K562 (cell line): ENCODE data around the gene SLC35A4. TPM values are rescaled to one million over a fixed set of nuclear protein-coding genes. Genes with fewer than 3 reads are reported as not detected.

ENCODE experiments used
- ATAC-seq: fragments of 200-7000 bp; cut with Tn5 transposase; 3 replicates; pipeline ENCODE4 v1.9.1; 2020; ENCODE audit warnings: moderate library complexity
- BruUV-seq: library from RNA; stranded (reverse); fragments of 400-500 nt; replicated peaks from 2 replicates; lab custom pipeline; 2021; lab: Mats Ljungman, UMichigan
- CTCF ChIA-PET: fragments of 300-600 bp; formaldehyde crosslinking; extraction: SDS; loops from one replicate; lab custom pipeline; 2021; ENCODE audit warnings: low intra/inter-chr PET ratio; lab: Yijun Ruan, JAX
- POLR2A ChIA-PET: fragments of 300-600, 350-650 bp; sonication (Branson Sonifier 250); formaldehyde crosslinking; extraction: SDS; loops from one replicate; lab custom pipeline; 2021; ENCODE audit warnings: antibody characterized with exemption, inconsistent platforms; lab: Yijun Ruan, JAX
- DNase-seq, 4 experiments: peaks; one replicate each; pipeline versions ENCODE4 v3.0.0 to v3.0.0-alpha.2; 2011 to 2018; ENCODE audit warnings: low spot score in 3 of 4, mixed read lengths in 3 of 4; ENCODE audit errors: extremely low read depth in 1 of 4
- FAIRE-seq: peaks from 2 replicates; lab custom pipeline; 2011; peaks lifted over from hg19 to GRCh38; lab: Jason Lieb, UNC
- H2AFZ ChIP-seq: 2 replicates; pipeline ENCODE4 v1.6.0; 2011; ENCODE audit warnings: low read depth, low read length, control low read depth, inconsistent platforms
- H3K27ac ChIP-seq: fragments of 200-600 bp; 3 replicates; pipeline ENCODE4 v1.8.0; 2011; ENCODE audit warnings: low read depth, mild to moderate bottlenecking, control low read depth, inconsistent platforms, low read length, moderate library complexity, mixed read lengths; ENCODE audit errors: extremely low read depth
- H3K27me3 ChIP-seq, 2 experiments: fragments of 300-600 bp in 1 of 2; 2 replicates in 1 of 2; 3 replicates in 1 of 2; pipeline versions ENCODE4 v1.6.0 to v1.8.0; 2011; ENCODE audit warnings: inconsistent platforms in 2 of 2, low read length in 2 of 2, mild to moderate bottlenecking in 1 of 2, mixed read lengths in 1 of 2, moderate library complexity in 1 of 2; ENCODE audit not compliant: control insufficient read depth in 2 of 2, insufficient read depth in 2 of 2
- H3K36me3 ChIP-seq: fragments of 300-600 bp; 3 replicates; pipeline ENCODE4 v1.8.0; 2011; ENCODE audit warnings: mild to moderate bottlenecking, low read length, inconsistent platforms; ENCODE audit not compliant: control insufficient read depth, insufficient read depth
- H3K4me1 ChIP-seq, 2 experiments: fragments of 200-600 bp in 1 of 2; replicated peaks in 1 of 2; 2 replicates in 1 of 2; 3 replicates in 1 of 2; pipeline versions ENCODE4 v1.5.1 to v1.8.0; 2011; ENCODE audit warnings: inconsistent platforms in 2 of 2, low read length in 2 of 2, mild to moderate bottlenecking in 1 of 2, mixed read lengths in 1 of 2, moderate library complexity in 1 of 2; ENCODE audit not compliant: control insufficient read depth in 2 of 2, insufficient read depth in 2 of 2
- H3K4me2 ChIP-seq: 2 replicates; pipeline ENCODE4 v1.6.1; 2011; ENCODE audit warnings: low read length, control low read depth, inconsistent platforms, mixed read lengths; ENCODE audit not compliant: insufficient read depth
- H3K4me3 ChIP-seq: fragments of 200-600 bp; sonication (generic), shearing (Covaris generic); 2 replicates; pipeline ENCODE4 v1.5.1; 2016; ENCODE audit warnings: control low read depth, inconsistent platforms
- H3K79me2 ChIP-seq: fragments of 200-600 bp; 3 replicates; pipeline ENCODE4 v1.8.0; 2011; ENCODE audit warnings: low read length, inconsistent platforms; ENCODE audit not compliant: control insufficient read depth, insufficient read depth
- H3K9ac ChIP-seq, 2 experiments: 2 replicates each; pipeline versions ENCODE4 v1.6.0 to v1.6.1; 2011; ENCODE audit warnings: low read depth in 2 of 2, low read length in 2 of 2, control low read depth in 1 of 2, inconsistent platforms in 1 of 2, mild to moderate bottlenecking in 1 of 2, mixed read lengths in 1 of 2; ENCODE audit not compliant: insufficient read depth in 1 of 2
- H3K9me1 ChIP-seq: one replicate; pipeline ENCODE4 v1.6.0; 2011; ENCODE audit warnings: inconsistent platforms, mild to moderate bottlenecking, low read length, moderate library complexity; ENCODE audit not compliant: control insufficient read depth, insufficient read depth
- H3K9me3 ChIP-seq: replicated peaks from 2 replicates; pipeline ENCODE4 v1.5.1; 2011; ENCODE audit warnings: low read depth, low read length, inconsistent platforms; ENCODE audit not compliant: control insufficient read depth, insufficient read depth
- H4K20me1 ChIP-seq: replicated peaks from 2 replicates; pipeline ENCODE4 v1.6.1; 2011; ENCODE audit warnings: low read length, inconsistent platforms, mixed read lengths; ENCODE audit not compliant: control insufficient read depth, insufficient read depth
- BACH1 ChIP-seq: fragments of 200-800 bp; sonication (Bioruptor generic); IDR thresholded peaks from 2 replicates; pipeline ENCODE4 v1.6.1; 2016; ENCODE audit warnings: missing genetic modification characterization, missing compliant biosample characterization
- GTF2F1 ChIP-seq: IDR thresholded peaks from 2 replicates; pipeline ENCODE4 v1.6.1; 2011; ENCODE audit warnings: low read depth, low read length, improper control_type of control experiment
- KAT8 ChIP-seq: fragments of 450-650 bp; IDR thresholded peaks from 2 replicates; pipeline ENCODE4 v1.6.1; 2016; ENCODE audit warnings: low read depth, mild to moderate bottlenecking
- KLF6 ChIP-seq: fragments of 250-450 bp; sonication (Bioruptor Pico); IDR thresholded peaks from 2 replicates; pipeline ENCODE4 v1.4.0; 2020; ENCODE audit warnings: mild to moderate bottlenecking, moderate library complexity, borderline replicate concordance
- NFIX ChIP-seq: fragments of 250-450 bp; sonication (Bioruptor Pico); IDR thresholded peaks from 2 replicates; pipeline ENCODE4 v1.4.0; 2020; ENCODE audit warnings: low read depth, mild to moderate bottlenecking, moderate library complexity
- ZNF134 ChIP-seq: fragments of 250-450 bp; sonication (Bioruptor Pico); conservative IDR thresholded peaks from 2 replicates; pipeline ENCODE4 v1.4.0; 2020
- ZNF699 ChIP-seq: fragments of 250-450 bp; sonication (Bioruptor Pico); IDR thresholded peaks from 2 replicates; pipeline ENCODE4 v1.8.0; 2021; ENCODE audit warnings: mild to moderate bottlenecking, moderate library complexity; ENCODE audit not compliant: insufficient replicate concordance
- WGBS: fragments of 100-300 bp; shearing (Covaris generic); methylation state at CpG from one replicate; pipeline ENCODE4 v1.1.6; 2016; ENCODE audit warnings: low coverage, mixed read lengths; ENCODE audit not compliant: insufficient coverage; ENCODE audit errors: missing lambda C conversion rate; 5-methylcytosine and 5-hydroxymethylcytosine counted together
- in situ Hi-C: fragments of 300-500 bp; cut with MboI; formaldehyde crosslinking; loops from 4 replicates; pipeline ENCODE4 v1.15.0; 2018; ENCODE audit warnings: inconsistent platforms, mixed read lengths
- intact Hi-C: fragments of 100-400 bp; cut with micrococcal nuclease; formaldehyde crosslinking; loops from 2 replicates; pipeline ENCODE4 v1.14.2; 2022
- polyA plus RNA-seq, 8 experiments: library from polyadenylated mRNA; depleted of rRNA in 4 of 8; stranded (reverse) in 5 of 8; unstranded in 3 of 8; fragments of >200 nt; fragmentation: Nextera tagmentation in 2 of 8; fragmentation: Illumina TruSeq in 1 of 8; extraction: Ambion mirVana in 2 of 8; extraction: Trizol in 1 of 8; gene quantifications; 2 replicates each; pipeline versions ENCODE4 v1.2.1 to v1.2.3, GENCODE V29; 2011 to 2014; ENCODE audit warnings: inconsistent platforms in 1 of 8, missing spikeins in 1 of 8
- total RNA-seq, 7 experiments: library from RNA; depleted of rRNA in 6 of 7; stranded (reverse); fragments of >200 nt in 6 of 7; fragmentation: Illumina TruSeq in 2 of 7; extraction: Trizol in 2 of 7; gene quantifications; 2 replicates each; pipeline versions ENCODE4 v1.2.1 to v1.2.3, GENCODE V29; 2011 to 2021; ENCODE audit warnings: low replicate concordance in 1 of 7
- TF ChIP-seq, protein P1 (sequence below): fragments of 450-650 bp; IDR thresholded peaks from 2 replicates; pipeline ENCODE4 v1.7.1; 2018; ENCODE audit warnings: mild to moderate bottlenecking, low read depth; ENCODE audit not compliant: partially characterized antibody
- TF ChIP-seq, protein P2 (sequence below): fragments of 450-650 bp; IDR thresholded peaks from 2 replicates; pipeline ENCODE4 v1.7.0; 2016; ENCODE audit warnings: borderline replicate concordance
- TF ChIP-seq, protein P3 (sequence below): fragments of 250-450 bp; sonication (Bioruptor Pico); IDR thresholded peaks from 2 replicates; pipeline ENCODE4 v1.8.0; 2021; ENCODE audit warnings: moderate library complexity, mild to moderate bottlenecking, inconsistent platforms

Gene SLC35A4
- total and polyA plus RNA-seq, 9 of the 15 experiments (the other 6 are each of a cell fraction or from before 2014, with no cell fraction given): 21.8 to 171 (median 42.5) TPM

DNA sequence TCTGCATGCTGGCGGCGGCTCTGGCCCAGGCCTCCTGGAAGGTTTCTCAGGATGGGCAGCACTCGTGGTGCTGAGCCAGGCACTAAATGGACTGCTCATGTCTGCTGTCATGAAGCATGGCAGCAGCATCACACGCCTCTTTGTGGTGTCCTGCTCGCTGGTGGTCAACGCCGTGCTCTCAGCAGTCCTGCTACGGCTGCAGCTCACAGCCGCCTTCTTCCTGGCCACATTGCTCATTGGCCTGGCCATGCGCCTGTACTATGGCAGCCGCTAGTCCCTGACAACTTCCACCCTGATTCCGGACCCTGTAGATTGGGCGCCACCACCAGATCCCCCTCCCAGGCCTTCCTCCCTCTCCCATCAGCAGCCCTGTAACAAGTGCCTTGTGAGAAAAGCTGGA lies 3.2 kb downstream of the SLC35A4 start:
- Histone ChIP-seq H3K79me2 (peaks cover 36% of the 10 kb centered on the region), H3K4me1 (peaks cover 26 to 38% of the 10 kb centered on the region in 2 experiments), H2AFZ (no peak overlapping the region), H3K9me1 (no peaks in the 10 kb centered on the region), H3K36me3 (peaks cover 42% of the 10 kb centered on the region), H3K9ac (peak overlapping the region in 1 of 2 experiments; percentile 93; a peak in 2 of 4 replicates), H3K27me3 (no peaks in the 10 kb centered on the region), H3K9me3 (no peaks in the 10 kb centered on the region), H3K4me3 (no peak overlapping the region), H3K4me2 (no peak overlapping the region), H3K27ac (no peak overlapping the region), H4K20me1 (no peaks in the 10 kb centered on the region)
- ChIA-PET POLR2A (interaction anchor here (1.7 kb wide), 1 partner anchor 10 kb away, joined by 10 read pairs; the partner anchor contains the start of gene SRA1), CTCF (no interaction called here)
- TF ChIP-seq KAT8 (no peak), KLF6 (CRISPR knock-in tag) (no peak)
- ATAC-seq (no peak), DNase-seq (no peak), FAIRE-seq (no peak)
- in situ Hi-C loops (loop anchor here (5.0 kb wide), 1 partner anchor 74 kb away; no protein-coding TSS in a partner anchor), intact Hi-C loops (no loop called here)
- no TSS peak for BruUV-seq
- WGBS: 100% methylated on average over 13 of the region's 13 CpGs

DNA sequence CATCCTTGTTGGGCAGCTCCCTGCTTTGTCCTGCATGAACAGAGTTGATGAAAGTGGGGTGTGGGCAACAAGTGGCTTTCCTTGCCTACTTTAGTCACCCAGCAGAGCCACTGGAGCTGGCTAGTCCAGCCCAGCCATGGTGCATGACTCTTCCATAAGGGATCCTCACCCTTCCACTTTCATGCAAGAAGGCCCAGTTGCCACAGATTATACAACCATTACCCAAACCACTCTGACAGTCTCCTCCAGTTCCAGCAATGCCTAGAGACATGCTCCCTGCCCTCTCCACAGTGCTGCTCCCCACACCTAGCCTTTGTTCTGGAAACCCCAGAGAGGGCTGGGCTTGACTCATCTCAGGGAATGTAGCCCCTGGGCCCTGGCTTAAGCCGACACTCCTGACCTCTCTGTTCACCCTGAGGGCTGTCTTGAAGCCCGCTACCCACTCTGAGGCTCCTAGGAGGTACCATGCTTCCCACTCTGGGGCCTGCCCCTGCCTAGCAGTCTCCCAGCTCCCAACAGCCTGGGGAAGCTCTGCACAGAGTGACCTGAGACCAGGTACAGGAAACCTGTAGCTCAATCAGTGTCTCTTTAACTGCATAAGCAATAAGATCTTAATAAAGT lies 3.9 kb downstream of the SLC35A4 start:
- 100% methylated on average over 2 of the region's 2 CpGs for WGBS

More for the DNA sequence above, 3.9 kb downstream of the SLC35A4 start:
- POLR2A ChIA-PET: interaction anchor here (1.7 to 2.2 kb wide), 2 partner anchors 11 to 12 kb away, joined by 8 to 10 read pairs; partner anchors contain the start of gene SRA1
- Histone ChIP-seq H3K27me3 (no peaks in the 10 kb centered on the region), H3K36me3 (peaks cover 42% of the 10 kb centered on the region), H3K4me2 (no peak overlapping the region), H3K79me2 (peaks cover 31% of the 10 kb centered on the region), H3K9me3 (no peaks in the 10 kb centered on the region), H4K20me1 (no peaks in the 10 kb centered on the region), H2AFZ (no peak overlapping the region), H3K9ac (peak overlapping the region in 1 of 2 experiments; percentile 10; a peak in 1 of 4 replicates), H3K4me1 (peaks cover 21 to 34% of the 10 kb centered on the region in 2 experiments; a peak in 4 of 5 replicates), H3K4me3 (no peak overlapping the region), H3K27ac (no peak overlapping the region), H3K9me1 (no peaks in the 10 kb centered on the region)
- DNase-seq (no peak), ATAC-seq (no peak), FAIRE-seq (no peak)
- TF ChIP-seq ZNF699 (CRISPR knock-in tag) (no peak), BACH1 (tag) (no peak), ZNF134 (no peak), NFIX (CRISPR knock-in tag) (no peak), GTF2F1 (no peak)
- TF ChIP-seq, protein P1, sequence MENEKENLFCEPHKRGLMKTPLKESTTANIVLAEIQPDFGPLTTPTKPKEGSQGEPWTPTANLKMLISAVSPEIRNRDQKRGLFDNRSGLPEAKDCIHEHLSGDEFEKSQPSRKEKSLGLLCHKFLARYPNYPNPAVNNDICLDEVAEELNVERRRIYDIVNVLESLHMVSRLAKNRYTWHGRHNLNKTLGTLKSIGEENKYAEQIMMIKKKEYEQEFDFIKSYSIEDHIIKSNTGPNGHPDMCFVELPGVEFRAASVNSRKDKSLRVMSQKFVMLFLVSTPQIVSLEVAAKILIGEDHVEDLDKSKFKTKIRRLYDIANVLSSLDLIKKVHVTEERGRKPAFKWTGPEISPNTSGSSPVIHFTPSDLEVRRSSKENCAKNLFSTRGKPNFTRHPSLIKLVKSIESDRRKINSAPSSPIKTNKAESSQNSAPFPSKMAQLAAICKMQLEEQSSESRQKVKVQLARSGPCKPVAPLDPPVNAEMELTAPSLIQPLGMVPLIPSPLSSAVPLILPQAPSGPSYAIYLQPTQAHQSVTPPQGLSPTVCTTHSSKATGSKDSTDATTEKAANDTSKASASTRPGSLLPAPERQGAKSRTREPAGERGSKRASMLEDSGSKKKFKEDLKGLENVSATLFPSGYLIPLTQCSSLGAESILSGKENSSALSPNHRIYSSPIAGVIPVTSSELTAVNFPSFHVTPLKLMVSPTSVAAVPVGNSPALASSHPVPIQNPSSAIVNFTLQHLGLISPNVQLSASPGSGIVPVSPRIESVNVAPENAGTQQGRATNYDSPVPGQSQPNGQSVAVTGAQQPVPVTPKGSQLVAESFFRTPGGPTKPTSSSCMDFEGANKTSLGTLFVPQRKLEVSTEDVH: no peak
- TF ChIP-seq, protein P2, sequence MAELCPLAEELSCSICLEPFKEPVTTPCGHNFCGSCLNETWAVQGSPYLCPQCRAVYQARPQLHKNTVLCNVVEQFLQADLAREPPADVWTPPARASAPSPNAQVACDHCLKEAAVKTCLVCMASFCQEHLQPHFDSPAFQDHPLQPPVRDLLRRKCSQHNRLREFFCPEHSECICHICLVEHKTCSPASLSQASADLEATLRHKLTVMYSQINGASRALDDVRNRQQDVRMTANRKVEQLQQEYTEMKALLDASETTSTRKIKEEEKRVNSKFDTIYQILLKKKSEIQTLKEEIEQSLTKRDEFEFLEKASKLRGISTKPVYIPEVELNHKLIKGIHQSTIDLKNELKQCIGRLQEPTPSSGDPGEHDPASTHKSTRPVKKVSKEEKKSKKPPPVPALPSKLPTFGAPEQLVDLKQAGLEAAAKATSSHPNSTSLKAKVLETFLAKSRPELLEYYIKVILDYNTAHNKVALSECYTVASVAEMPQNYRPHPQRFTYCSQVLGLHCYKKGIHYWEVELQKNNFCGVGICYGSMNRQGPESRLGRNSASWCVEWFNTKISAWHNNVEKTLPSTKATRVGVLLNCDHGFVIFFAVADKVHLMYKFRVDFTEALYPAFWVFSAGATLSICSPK: no peak
- TF ChIP-seq, protein P3, sequence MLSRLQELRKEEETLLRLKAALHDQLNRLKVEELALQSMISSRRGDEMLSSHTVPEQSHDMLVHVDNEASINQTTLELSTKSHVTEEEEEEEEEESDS: no peak
- in situ Hi-C loops: loop anchor here (5.0 kb wide), 1 partner anchor 74 kb away; no protein-coding TSS in a partner anchor
- CTCF ChIA-PET: no interaction called here
- intact Hi-C loops: no loop called here
- no TSS peak for BruUV-seq
